HUDEP-2 (cell line): ENCODE results near the gene NRXN2.
"Not testable (repeated sequence)": the region's sequence is repeated elsewhere in the genome, so short reads cannot be mapped to it uniquely, and the experiment has no call there.

Experiments used
- DNase-seq, 76 experiments: peaks; one replicate each; lab custom pipeline; 2025; ENCODE audit not compliant: unreplicated experiment in 76 of 76; lab: John Stamatoyannopoulos, UW

Gene NRXN2

DNA sequence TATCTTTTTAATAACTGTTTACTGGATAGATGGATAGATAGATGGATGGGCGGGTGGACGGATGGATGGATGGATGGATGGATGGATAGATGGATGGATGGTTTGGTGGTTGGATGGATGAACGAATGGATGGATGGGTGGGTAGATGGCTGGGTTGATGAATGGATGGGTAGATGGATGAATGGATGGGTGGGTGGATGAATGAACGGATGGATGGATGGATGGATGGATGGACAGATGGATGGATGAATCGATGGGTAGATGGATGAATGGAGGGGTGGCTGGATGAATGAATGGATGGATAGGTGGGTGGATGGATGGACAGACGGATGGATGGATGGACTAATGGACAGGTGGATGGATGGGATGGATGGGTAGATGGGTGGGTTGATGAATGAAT is 145.8 kb downstream of the NRXN2 start:
- DNase-seq: no peak

DNA sequence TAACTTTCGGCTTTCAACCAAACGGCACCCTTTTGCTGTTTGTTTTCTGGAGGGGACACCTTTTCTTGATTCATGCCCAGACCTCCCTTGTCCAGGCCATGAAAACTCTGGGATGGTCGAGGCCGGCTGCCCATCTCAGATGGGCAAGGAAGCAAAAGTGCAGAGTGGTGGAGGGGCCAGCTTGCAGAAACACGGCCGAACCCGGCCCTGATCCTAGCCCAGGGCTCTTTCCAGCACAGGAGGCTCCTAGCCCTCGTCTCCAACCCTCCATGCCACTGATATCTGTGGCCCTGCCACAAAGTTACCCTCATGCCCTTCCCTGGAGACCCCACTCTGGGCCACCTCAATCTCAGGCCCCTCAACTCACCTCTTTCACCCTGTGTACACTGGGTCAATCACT is 150.9 kb downstream of the NRXN2 start:
- no peak for DNase-seq

DNA sequence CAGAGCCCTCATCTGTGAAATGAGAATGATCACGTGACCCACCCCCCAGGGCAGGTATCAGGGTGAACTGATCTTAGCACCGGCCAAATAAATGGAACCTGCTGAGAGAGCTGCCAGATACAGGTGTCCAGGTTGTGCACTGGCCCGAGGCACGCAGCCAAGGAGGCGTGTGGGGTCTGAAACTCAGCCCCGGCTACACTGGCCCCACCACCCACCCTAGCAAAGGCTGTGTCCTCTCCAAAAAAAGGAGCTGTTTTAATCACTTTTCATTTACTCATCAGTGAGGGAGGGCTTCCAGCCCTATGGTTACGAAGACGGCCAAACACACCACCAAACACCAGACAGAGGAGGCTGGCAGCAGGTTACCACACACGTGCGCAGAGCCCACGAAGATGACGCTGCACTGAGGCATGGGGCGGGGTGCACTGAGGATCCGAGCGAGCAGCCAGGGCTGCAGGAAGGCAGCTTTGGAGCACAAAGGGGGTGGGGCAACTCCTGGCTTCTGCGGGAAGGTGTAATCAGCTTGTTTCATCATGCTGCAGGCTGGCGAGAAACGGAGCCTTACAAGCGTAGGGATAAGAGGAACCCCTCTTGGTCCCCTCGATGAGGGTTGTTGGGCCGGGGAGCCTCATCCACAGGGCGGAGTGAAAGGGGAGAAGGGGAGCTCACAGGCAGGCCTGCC is 151.4 kb downstream of the NRXN2 start:
- DNase-seq: no peak

DNA sequence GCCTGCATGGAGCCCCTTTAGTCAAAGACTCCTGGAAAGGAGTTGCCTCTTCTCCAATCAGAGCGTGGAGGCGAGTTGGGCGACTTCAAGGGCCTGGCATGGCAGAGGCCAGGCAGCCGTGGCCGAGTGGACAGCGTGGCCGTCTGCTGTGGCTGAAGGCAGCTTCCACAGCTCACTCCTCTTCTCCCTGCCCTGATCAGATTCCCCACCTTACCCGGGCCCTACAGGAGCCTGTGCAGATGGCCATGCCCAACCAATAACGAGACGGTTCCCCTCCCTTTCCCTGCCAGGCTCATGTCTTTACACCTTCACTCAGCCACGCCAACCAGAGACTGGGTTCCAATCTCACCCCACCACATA is 152.0 kb downstream of the NRXN2 start:
- DNase-seq: no peak

DNA sequence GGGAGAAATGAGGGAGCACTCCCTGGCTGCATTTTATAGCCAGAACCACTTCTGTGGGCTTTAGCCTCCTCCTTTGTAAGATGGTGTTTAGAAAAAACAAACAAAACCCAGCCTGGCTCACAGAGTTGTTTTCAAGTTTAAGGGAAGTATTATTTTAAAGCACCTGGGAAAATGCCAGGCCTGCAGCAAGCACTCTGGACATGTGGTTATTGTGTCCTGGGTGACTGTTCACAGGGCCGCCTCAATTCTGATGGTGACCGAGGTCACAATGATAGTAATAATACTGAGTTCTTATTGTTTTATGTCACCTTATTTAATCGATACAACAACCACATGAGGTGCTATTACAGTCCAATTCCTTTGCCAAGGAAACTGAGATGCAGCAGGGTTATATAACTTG is 152.7 kb downstream of the NRXN2 start:
- no peak for DNase-seq

DNA sequence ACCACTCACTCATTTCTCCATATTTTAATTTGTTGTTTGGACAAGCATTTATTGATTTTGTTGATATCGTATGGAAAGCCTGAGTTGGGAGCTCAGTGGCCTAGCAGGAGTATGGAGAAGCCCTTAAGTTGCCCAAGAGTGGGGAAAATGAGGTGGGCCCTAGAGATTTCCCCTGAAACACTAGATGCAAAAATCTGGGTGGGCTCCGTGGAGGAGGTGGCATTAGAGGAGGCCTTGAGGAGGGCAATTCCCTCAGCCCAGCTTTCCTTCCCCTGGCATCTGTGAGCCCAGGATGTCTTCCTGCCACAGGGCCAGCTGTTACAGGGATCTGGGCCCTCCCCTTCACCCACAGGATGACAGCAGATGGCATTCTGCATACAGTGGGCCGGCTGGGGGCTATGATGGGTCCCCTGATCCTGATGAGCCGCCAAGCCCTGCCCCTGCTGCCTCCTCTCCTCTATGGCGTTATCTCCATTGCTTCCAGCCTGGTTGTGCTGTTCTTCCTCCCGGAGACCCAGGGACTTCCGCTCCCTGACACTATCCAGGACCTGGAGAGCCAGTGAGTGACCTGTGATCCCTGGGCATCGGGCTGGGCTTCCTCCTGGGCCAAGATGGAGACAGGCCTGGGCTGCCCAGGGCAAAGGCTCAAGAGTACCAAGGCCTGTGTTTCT is 153.6 kb downstream of the NRXN2 start:
- DNase-seq: no peak

DNA sequence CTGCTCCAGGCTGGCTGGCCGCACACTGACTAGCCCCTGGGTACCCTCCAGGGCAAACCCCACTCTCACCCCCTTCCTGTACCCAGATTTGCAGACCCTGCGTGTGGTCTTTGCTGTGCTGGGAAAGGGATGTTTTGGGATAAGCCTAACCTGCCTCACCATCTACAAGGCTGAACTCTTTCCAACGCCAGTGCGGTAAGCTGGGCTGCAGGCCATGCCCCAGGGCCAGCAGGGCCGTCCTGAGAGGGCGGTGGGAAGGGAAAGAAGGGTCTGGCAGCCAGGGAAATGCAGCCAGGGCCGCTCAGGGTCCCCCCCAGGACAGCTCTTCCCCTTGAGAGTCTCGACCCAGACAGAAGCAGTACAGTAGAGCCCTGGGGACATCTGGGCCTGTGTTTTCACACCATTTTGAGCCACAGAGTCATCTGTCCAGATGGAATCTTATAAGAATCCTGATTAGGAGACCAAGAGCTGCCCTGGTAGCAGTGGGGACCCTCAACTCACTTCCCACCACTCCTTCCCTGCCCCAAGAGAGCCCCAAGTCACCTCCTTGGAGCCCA is 154.3 kb downstream of the NRXN2 start:
- DNase-seq: no peak

DNA sequence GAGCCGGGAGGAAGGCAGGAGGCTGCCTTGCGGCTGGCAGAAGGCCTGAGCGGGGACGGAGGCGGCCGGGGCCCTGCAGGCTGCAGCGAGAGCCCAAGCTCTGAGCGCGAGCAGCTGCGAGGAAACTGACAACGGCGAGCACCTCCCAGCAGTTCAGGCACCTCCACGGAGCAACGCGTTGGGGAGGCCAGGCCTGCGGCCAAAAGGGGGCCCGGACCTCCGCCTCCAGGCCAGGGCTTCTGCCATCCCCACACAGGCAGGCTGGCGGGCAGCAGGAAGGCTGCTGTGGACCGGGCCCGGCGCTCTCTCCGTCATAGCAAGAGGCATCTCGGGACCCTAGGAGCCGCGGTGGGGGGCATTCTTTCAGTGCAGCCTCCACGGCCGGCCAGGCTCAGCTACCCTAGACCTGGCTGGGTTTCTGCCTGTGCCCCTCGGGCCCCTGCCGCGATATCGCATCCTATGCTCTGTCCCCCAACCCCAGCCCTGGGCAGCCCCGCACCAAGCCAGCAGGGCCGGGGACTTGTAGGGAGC is 154.9 kb downstream of the NRXN2 start:
- no peak for DNase-seq

DNA sequence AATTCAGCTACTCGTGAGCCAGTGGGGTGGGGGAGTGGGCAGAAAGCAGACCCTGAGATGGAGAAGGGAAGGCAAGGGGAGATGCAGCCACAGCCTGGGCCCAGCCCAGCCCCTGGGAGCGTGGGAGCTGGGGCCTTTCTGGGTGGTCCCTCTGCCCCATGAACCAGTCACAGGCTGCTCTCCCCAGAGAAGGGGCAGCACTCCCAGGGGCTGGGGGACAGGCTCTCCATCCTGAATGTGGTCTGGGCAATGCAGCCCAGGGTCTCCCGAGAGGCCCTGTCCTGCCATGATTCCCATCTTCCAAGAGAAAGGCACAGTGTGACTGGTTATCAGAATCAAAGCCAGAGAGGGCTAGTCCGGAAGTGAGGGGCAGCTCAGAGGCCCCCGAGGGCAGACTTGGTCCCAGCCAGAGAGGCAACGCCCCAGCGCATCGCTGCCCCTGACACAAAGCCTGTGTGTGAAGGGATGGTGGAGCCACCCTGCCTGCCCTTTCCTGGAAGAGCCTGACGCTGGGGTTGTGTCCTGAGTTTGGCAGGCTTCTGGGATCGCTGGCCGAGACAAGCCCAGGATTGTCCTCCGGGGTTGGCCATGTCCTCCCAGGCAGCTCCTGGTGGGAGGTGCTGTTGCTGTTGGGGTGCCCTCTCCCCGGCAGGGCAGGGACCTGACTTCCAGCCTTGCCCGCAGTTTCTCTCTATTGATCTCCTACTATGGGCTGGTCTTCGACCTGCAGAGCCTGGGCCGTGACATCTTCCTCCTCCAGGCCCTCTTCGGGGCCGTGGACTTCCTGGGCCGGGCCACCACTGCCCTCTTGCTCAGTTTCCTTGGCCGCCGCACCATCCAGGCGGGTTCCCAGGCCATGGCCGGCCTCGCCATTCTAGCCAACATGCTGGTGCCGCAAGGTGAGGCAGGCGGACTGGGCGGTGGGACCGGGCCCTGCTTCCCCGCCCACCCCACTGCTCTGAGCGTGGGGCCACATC is 155.8 kb downstream of the NRXN2 start:
- DNase-seq: no peak

DNA sequence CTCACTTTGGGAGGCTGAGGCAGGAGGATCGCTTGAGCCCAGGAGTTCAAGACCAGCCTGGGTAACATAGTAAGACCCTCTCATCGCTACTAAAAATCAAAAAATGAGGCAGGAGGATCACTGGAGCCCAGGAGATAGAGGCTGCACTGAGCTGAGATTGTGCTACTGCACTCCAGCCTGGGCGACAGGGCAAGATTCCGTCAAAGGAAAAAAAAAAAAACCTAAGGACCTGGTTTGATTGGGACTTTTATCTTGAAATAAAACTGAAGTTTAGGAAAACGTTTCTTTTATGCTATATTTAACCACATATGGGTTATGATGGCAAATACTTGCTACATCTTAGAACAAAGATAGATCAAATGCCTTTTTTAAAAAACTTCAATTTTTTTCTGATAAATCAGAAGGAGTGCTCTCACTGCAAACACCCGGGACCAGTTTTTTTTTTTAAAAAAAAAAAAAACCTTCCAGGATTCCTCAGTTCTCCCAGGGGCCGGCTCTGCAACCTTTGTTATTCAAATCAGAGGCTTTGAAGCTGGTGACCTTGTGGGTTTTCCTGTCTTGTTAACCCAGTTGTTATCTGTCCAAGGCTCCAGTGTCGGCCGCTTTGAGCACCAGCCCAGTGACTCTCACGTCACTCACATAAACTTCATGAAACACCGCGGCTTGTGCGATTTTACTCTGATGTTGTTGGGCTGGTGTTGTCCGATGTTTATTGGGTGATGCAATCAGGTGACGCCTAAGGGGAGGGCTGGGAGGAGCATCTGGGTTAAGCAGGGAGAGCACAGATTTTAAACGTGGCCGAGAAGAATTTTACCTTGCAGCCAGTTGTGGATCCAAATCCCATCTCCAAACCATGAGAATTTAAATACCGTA is 156.7 kb downstream of the NRXN2 start:
- DNase-seq: no peak

DNA sequence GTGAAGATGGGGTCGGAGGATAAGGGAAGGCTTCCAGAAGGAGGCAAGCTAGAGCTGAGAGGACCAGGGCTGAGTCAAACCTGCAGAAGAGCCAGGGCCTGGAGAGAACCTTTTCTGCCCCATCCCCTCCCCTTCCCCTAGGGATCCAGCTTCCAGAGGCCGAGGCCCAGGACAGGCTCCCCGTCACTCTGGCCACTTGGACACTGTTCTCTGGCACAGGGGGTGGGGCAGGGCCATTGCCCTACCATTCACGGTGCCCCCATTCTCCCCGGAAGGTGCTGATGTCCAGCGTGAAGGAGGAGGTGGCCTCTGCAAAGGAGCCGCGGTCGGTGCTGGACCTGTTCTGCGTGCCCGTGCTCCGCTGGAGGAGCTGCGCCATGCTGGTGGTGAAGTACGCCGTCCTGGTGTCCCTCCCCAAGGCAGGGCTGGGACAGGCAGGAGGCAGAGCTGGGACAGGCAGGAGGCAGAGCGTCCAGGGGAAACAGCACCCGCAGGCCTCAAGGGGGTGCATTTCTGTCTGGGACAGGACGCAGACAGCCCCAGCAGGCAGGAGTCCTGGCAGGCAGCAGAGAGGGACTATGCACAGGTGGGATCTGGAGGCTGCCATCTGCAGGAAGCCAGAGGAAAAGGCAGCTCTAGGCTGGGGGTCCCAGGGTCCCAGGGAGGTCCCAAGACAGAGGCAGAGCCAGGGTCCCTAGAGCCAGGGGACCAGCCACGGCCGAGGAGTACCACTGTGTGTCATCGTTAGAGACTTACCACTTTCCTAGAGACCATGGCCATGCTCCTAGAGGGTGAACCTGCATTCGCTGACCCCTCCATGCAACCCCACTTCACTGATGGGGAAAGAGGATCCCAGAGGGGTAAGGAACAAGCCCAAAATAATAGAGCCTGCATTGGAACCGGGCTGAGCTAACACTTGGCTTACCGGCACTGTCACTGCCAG is 157.8 kb downstream of the NRXN2 start:
- no peak for DNase-seq

DNA sequence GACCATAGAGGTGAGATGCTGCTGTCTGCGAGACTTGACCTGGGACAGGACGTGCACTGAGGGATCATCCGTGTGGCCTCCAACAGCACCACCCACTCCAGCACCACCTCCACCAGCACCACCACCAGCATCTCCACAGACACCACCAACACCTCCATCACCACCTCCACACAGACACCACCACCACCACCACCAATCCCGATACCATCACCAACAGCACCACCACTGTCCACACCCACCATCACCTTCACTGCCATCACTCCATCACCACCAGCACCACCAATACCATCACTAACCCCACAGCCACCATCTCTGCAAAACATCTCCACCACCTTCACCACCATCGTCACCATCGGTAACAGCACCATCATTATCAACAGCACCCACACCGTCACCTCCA is 158.6 kb downstream of the NRXN2 start:
- no peak for DNase-seq

DNA sequence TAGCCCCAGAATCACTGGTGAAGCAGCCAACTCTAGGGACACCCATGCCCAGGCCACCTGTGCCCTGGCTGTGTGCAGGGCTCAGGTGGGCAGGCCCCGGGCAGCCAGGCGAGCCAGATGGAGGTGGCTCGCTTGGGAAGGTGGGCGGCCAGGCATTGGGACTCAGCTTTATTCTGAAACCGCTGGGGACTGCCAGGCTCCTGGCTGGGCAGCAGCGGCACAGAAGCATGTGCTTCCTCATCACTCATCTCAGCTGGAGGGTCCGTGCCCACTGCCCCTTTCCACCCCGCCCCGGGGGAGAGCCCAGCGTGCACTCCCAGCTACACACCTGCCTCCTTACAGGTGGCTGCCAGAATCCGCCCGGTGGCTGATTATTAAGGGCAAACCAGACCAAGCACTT is 159.0 kb downstream of the NRXN2 start:
- DNase-seq: no peak

DNA sequence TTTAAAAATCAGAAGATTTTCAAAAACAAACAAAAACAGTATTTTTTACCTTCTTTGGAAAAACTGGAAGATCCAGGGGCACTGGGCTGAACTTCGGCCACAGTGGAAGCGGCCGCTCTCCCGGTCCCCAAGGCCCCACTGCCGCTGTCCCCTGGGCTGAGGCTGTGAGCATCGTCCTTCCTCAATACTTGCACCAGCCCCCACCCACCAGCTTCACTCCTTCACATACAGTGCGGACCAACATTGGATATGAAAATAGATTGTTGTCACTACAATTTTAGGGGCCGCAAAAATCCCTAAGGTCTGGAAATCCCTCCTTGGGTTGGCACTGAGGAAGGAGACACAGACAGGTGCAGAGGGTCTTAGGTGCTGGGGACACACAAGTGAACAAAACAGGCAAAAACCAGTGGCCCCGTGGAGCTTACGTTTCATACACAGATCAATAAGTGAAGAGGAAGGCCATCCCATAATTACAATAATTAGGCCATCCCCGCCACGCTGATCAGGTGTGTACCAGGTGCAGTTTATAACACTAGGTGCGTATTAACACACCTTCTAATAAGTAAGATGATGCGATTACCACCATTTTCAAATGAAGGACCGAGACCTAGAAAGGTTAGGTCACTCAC is 160.2 kb downstream of the NRXN2 start:
- no peak for DNase-seq

DNA sequence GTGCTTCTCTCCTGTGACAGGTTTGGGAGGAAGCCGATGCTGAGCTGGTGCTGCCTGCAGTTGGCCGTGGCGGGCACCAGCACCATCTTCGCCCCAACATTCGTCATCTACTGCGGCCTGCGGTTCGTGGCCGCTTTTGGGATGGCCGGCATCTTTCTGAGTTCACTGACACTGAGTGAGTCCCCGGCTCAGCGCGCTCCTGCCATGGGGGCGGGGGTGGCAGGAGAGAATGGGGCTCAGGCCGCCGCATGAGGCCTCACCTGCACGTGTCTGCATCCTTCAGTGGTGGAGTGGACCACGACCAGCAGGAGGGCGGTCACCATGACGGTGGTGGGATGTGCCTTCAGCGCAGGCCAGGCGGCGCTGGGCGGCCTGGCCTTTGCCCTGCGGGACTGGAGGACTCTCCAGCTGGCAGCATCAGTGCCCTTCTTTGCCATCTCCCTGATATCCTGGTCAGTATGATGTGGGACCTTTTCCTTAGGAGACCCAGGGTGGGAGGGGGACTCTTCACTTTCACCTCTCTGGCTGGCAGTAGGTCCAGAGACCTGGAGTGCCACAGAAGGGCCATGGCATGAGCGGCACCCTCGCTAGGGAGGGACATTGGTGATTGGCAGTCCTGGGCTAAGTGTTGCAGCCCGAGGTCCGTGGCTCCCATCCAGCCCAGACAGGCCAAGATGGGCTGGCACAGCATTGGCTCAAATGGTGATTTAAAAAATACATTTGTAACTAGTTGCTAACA is 160.8 kb downstream of the NRXN2 start:
- DNase-seq: no peak

DNA sequence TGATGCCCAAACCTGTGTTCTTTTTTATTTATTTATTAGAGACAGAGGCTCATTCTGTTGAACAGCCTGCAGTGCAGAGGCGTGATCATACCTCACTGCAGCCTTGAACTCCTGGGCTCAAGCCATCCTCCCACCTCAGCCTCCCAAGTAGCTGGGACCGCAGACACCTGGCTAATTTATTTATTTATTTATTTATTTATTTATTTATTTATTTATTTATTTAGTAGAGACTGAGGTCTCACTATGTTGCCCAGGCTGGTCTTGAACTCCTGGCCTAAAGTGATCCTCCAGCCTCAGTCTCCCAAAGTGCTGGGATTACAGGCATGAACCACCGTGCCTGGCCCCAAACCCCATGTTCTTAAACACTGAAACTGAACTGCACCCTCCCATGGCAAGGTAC is 161.6 kb downstream of the NRXN2 start:
- DNase-seq: not testable (repeated sequence)

DNA sequence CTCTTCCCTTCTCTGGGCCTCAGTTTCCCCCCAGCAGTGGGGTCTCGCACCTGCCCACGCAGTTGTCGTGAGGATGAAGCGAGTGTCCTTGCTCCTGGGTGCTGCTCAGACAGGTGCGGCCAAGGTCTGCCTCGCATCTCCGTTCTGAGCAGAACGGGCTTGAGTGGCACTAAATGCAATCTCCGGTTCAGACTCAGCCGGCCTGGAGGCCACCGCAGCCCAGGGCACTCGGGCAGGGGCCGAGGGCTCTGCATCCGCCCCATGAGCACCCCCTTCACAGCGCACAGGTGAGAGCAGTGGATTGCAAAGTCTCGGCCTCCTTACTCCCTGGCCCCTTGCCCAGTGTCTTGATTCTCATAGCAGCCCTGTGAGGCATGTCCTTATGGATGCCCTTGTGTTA is 162.1 kb downstream of the NRXN2 start:
- no peak for DNase-seq
